ENCODE data around the gene ST7.

The ST7 gene

DNA sequence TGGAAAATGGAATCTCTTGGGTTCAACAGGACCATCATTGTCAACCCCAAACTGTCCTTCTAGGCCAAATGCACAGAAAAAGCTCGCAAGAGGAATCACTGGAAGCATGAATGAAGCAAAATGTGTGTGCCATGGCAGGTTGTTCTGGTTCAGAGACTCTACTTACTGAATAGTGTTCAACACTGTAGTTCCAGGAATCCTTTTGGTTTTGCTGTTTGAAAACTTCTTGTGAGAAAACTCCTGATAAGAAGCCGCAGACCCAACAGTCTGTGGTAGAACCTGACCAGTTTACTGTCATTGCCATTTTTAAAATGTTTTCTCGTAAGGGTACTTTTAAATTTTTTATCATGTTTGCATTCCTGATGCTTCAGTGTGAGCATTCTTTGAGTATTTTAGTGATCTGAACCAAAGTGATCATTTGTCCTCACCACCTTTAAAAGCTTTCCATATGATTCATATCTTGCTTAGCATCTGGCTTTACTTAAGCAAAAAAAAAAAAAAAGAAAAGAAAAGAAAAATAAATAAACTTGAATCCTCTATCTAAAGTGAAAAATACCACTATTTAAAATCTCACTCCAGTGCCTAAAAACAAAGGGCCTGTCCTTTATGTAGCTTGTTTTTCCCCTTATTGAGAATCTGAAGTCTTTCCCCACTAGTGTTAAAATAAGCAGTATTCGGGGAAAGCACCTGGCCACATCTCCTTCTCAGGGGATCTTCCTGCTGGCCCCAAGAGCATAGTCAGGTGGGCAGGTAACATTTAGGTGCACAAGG, 277.2 kb downstream of the ST7 start:
- no peak overlapping the region for H3K4me3 ChIP-seq (ENCODE audit: low read depth, low read length)
- peak; percentile 84 for DNase-seq (ENCODE audit: low read depth)
- TF ChIP-seq, protein P1, sequence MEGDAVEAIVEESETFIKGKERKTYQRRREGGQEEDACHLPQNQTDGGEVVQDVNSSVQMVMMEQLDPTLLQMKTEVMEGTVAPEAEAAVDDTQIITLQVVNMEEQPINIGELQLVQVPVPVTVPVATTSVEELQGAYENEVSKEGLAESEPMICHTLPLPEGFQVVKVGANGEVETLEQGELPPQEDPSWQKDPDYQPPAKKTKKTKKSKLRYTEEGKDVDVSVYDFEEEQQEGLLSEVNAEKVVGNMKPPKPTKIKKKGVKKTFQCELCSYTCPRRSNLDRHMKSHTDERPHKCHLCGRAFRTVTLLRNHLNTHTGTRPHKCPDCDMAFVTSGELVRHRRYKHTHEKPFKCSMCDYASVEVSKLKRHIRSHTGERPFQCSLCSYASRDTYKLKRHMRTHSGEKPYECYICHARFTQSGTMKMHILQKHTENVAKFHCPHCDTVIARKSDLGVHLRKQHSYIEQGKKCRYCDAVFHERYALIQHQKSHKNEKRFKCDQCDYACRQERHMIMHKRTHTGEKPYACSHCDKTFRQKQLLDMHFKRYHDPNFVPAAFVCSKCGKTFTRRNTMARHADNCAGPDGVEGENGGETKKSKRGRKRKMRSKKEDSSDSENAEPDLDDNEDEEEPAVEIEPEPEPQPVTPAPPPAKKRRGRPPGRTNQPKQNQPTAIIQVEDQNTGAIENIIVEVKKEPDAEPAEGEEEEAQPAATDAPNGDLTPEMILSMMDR (IDR thresholded peaks at IDR 0.05; ENCODE audit: low read depth, low read length, missing control alignments): no peak
- in situ Hi-C loops (cut with HindIII; ENCODE audit: low sequenced_read_pairs): no loop called here

DNA sequence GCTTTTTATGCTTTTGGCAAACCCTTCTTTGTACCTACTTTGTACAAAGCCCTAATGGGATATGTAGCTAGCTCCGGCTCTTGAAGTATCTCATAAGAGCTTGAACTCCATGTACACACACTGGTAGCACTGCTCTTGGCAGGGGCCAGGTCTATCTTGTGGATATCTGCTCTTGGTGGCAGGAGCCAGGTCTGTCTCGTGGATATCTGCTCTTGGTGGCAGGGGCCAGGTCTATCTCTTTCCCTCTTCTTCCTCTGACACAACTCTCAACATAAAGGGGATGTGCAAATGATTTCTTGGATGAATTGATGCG, 277.7 kb downstream of the ST7 start:
- no peak for DNase-seq (ENCODE audit: low read depth)
- no peak overlapping the region for H3K4me3 ChIP-seq (ENCODE audit: low read depth, low read length)
- TF ChIP-seq, protein P1 (IDR thresholded peaks at IDR 0.05; ENCODE audit: low read depth, low read length, missing control alignments): no peak
- in situ Hi-C loops (cut with HindIII; ENCODE audit: low sequenced_read_pairs): no loop called here

DNA sequence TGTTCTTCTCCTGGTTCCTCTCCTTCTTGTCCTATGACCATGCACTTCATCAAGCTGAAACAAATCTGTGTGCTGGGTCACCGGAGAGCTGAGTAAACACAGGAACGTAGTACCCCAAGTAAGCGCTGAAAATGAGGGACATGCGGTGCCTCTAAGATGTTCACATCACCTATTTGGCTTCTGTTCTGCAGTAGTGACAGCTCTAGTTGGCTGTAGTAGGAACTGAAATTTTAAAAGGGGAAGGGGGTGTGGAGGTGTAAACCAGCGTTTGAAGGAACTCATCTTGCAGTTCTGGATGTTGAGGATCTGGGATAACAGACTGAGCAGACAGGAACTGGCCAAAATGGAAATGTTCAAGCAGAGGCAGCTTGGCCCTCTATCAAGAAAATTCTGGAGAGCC, 284.3 kb downstream of the ST7 start:
- H3K4me3 ChIP-seq (ENCODE audit: low read depth, low read length): no peak overlapping the region
- no peak for DNase-seq (ENCODE audit: low read depth)
- TF ChIP-seq, protein P1 (IDR thresholded peaks at IDR 0.05; ENCODE audit: low read depth, low read length, missing control alignments): no peak
- in situ Hi-C loops (cut with HindIII; ENCODE audit: low sequenced_read_pairs): no loop called here

DNA sequence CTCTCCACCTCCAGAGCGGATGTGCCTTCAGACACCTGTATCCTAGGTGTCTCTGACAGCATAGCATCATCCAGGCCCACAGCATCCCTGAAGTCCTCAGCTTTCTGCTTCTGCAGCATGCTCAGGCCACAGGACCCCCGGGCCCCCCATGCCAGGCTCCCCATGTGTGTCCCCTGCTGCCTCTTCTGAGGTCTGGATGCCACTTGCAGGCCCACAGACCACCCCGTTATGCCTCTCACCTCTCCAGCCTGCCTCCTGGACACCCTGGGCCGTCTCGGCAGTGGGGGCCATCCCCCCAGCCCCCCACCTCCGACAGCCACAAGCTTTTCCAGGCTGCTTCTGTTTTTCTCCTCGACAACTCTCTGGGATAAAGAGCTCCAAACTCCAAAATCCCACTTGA, 285.2 kb downstream of the ST7 start:
- no peak overlapping the region for H3K4me3 ChIP-seq (ENCODE audit: low read depth, low read length)
- DNase-seq (ENCODE audit: low read depth): no peak
- in situ Hi-C loops (cut with HindIII; ENCODE audit: low sequenced_read_pairs): no loop called here
- TF ChIP-seq, protein P1 (IDR thresholded peaks at IDR 0.05; ENCODE audit: low read depth, low read length, missing control alignments): no peak

DNA sequence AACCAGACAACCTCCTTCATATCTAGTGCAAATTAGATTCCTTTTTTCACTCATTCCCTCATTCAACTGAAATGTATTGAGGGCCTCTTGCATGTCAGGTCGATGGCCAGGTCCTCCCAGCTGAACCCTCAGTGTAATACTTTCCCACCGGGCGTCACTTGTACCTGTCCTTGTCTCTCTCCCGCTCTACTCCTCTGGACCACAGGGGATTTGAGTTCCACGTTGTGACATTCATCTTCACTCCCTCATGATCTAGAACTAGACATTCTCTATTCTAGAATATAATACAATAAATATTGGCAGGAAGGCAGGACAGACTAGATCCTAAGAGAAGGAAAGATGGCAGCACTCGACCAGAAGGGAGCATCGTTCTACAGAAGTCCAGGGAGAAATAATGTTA, 285.6 kb downstream of the ST7 start:
- H3K4me3 ChIP-seq (ENCODE audit: low read depth, low read length): no peak overlapping the region
- in situ Hi-C loops (cut with HindIII; ENCODE audit: low sequenced_read_pairs): no loop called here
- TF ChIP-seq, protein P1 (IDR thresholded peaks at IDR 0.05; ENCODE audit: low read depth, low read length, missing control alignments): no peak
- DNase-seq (ENCODE audit: low read depth): no peak

DNA sequence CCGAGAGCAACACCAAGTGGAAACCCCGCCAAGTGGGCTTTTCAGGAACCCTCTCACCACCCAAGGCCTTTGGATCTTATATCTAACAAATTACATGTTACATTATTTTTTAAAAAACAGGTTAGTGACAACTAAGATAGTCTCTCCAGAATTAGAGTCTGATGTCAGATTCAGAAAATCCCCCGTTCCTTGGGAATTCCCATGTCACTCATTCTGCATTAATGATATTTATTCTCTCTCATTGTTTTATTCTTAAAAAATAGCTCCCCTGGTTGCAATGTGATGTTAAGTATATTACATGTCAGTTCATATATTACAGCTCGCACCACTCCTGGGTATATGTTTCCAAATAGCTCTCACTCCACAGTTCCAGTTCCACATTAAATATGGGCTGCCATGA, 287.8 kb downstream of the ST7 start:
- H3K4me3 ChIP-seq (ENCODE audit: low read depth, low read length): no peak overlapping the region
- no peak for DNase-seq (ENCODE audit: low read depth)
- in situ Hi-C loops (cut with HindIII; ENCODE audit: low sequenced_read_pairs): no loop called here
- TF ChIP-seq, protein P1 (IDR thresholded peaks at IDR 0.05; ENCODE audit: low read depth, low read length, missing control alignments): no peak
